ENCODE data around the gene TBXAS1. TPM values are rescaled to one million over a fixed set of nuclear protein-coding genes. Genes with fewer than 3 reads are reported as not detected.

Gene TBXAS1
- total and polyA plus RNA-seq, 2 of the 8 experiments (the other 6 are each of a cell fraction or from before 2014, with no cell fraction given) = 0.86 to 2.1 TPM

GRCh38 chr7:139838276-139838675, 9.2 kb downstream of the TBXAS1 start:
- Histone ChIP-seq H3K18ac (ENCODE audit: extremely low read depth, low read length) (no peak overlapping the region), H3K56ac (replicated peaks; ENCODE audit: insufficient read length, low read depth, low read length) (no peak overlapping the region), H3K23ac (ENCODE audit: insufficient read length) (no peak overlapping the region), H2AFZ (ENCODE audit: low read length) (no peak overlapping the region), H2BK20ac (ENCODE audit: low read length) (no peak overlapping the region), H3K4me3 (ENCODE audit: extremely low read depth in 1 of 4, insufficient read depth in 2 of 4, low read depth in 3 of 4, low read length in 4 of 4) (no peak overlapping the region), H3K79me2 (ENCODE audit: control insufficient read depth in 1 of 2, insufficient read depth in 2 of 2, low read length in 2 of 2) (no peaks in the 10 kb centered on the region), H3K9me3 (ENCODE audit: insufficient read depth in 2 of 2, low read depth in 1 of 2, low read length in 1 of 2) (no peaks in the 10 kb centered on the region), H4K8ac (ENCODE audit: extremely low read depth, insufficient read depth, low read length) (no peak overlapping the region), H3K79me1 (ENCODE audit: low read depth, low read length) (no peaks in the 10 kb centered on the region), H3K14ac (ENCODE audit: insufficient read length) (no peak overlapping the region), H2AK5ac (ENCODE audit: low read depth, low read length) (no peak overlapping the region), H3K4me1 (replicated peaks in 1 of 4; ENCODE audit: control insufficient read depth in 3 of 4, insufficient read depth in 4 of 4, low read length in 3 of 4) (no peaks in the 10 kb centered on the region), H4K91ac (replicated peaks; ENCODE audit: insufficient read length, low read length) (no peak overlapping the region), H2BK5ac (ENCODE audit: low read depth, low read length) (no peak overlapping the region), H2BK120ac (replicated peaks; ENCODE audit: low read depth, low read length) (no peak overlapping the region), H3K36me3 (ENCODE audit: control insufficient read depth in 2 of 4, insufficient read depth in 4 of 4, low read length in 3 of 4) (no peaks in the 10 kb centered on the region), H2BK15ac (ENCODE audit: low read length) (no peak overlapping the region), H3K27ac (ENCODE audit: low read depth, low read length) (no peak overlapping the region), H4K20me1 (replicated peaks in 1 of 2; ENCODE audit: control insufficient read depth in 1 of 2, insufficient read depth in 2 of 2, low read length in 2 of 2) (no peaks in the 10 kb centered on the region), H2BK12ac (ENCODE audit: low read depth, low read length) (no peak overlapping the region), H3K4me2 (ENCODE audit: insufficient read depth in 1 of 2, low read depth in 2 of 2, low read length in 2 of 2) (no peak overlapping the region), H3K9ac (replicated peaks in 1 of 4; ENCODE audit: extremely low read depth in 1 of 4, low read depth in 3 of 4, low read length in 3 of 4) (no peak overlapping the region), H3K23me2 (ENCODE audit: low read depth, low read length) (no peaks in the 10 kb centered on the region), H4K5ac (ENCODE audit: insufficient read length, low read depth, low read length) (no peak overlapping the region), H3K27me3 (replicated peaks in 1 of 4; ENCODE audit: control insufficient read depth in 3 of 4, extremely low read depth in 1 of 4, insufficient read depth in 3 of 4, low read length in 3 of 4) (no peaks in the 10 kb centered on the region), H3K4ac (replicated peaks; ENCODE audit: insufficient read length, low read depth, low read length) (no peak overlapping the region)
- no peak for FAIRE-seq
- DNase-seq (ENCODE audit: low read depth in 1 of 2, low spot score in 2 of 2) = no peak
- POLR2A ChIA-PET (ENCODE audit: partially characterized antibody) = no interaction called here
- CTCF ChIA-PET (ENCODE audit: partially characterized antibody) = no interaction called here
- WGBS, 2 experiments (ENCODE audit: extremely low coverage in 1 of 2, insufficient coverage in 1 of 2, insufficient read length in 1 of 2, insufficient replicate concordance in 2 of 2, low coverage in 1 of 2, low lambda C conversion rate in 2 of 2, missing lambda C conversion rate in 1 of 2) = 87% methylated on average over 1 of the region's 1 CpG; no CpG with 5 or more reads in 1 of the 2 experiments
- TF ChIP-seq JUN (IDR thresholded peaks at IDR 0.05; ENCODE audit: low read depth, low read length) (no peak), CHD1 (IDR thresholded peaks at IDR 0.05; ENCODE audit: low read depth, low read length) (no peak), BCL11A (IDR thresholded peaks at IDR 0.05; ENCODE audit: low read depth in 2 of 2, low read length in 2 of 2) (no peak), CBX5 (IDR thresholded peaks at IDR 0.05; ENCODE audit: low read depth, low read length) (no peak), KDM4A (IDR thresholded peaks at IDR 0.05; ENCODE audit: low read depth, low read length, severe bottlenecking) (no peak), HDAC2 (IDR thresholded peaks at IDR 0.05; ENCODE audit: borderline replicate concordance in 1 of 2, low read depth in 2 of 2, low read length in 2 of 2) (no peak)

Data from H1 (cell line).